Nephron (organoid): ENCODE measurements around the gene LGALS4.

Experiments used
- H3K27ac Mint-ChIP-seq, 3 experiments: 2 replicates each; pipeline ENCODE4 v1.8.0; 2020; ENCODE audit warnings: mixed read lengths in 3 of 3, mild to moderate bottlenecking in 2 of 3, moderate library complexity in 1 of 3
- H3K27me3 Mint-ChIP-seq: 2 replicates; pipeline ENCODE4 v1.8.0; 2021; ENCODE audit warnings: low read depth, mild to moderate bottlenecking, moderate library complexity, mixed read lengths
- H3K36me3 Mint-ChIP-seq: 2 replicates; pipeline ENCODE4 v1.8.0; 2020; ENCODE audit warnings: low read depth, mixed read lengths
- H3K4me1 Mint-ChIP-seq: 2 replicates; pipeline ENCODE4 v1.8.0; 2020; ENCODE audit warnings: mixed read lengths
- H3K4me3 Mint-ChIP-seq, 3 experiments: 2 replicates each; pipeline ENCODE4 v1.8.0; 2020; ENCODE audit warnings: mild to moderate bottlenecking in 3 of 3, mixed read lengths in 3 of 3, moderate library complexity in 2 of 3
- H3K9me3 Mint-ChIP-seq: 2 replicates; pipeline ENCODE4 v1.8.0; 2020; ENCODE audit warnings: mixed read lengths
- TF ChIP-seq, protein P1 (sequence below), 3 experiments: fragments of 200-600 bp; sonication (generic); IDR thresholded peaks; one replicate each; pipeline ENCODE4 v1.5.0; 2021; ENCODE audit warnings: antibody characterized with exemption in 3 of 3; ENCODE audit not compliant: unreplicated experiment in 3 of 3

Gene LGALS4

DNA sequence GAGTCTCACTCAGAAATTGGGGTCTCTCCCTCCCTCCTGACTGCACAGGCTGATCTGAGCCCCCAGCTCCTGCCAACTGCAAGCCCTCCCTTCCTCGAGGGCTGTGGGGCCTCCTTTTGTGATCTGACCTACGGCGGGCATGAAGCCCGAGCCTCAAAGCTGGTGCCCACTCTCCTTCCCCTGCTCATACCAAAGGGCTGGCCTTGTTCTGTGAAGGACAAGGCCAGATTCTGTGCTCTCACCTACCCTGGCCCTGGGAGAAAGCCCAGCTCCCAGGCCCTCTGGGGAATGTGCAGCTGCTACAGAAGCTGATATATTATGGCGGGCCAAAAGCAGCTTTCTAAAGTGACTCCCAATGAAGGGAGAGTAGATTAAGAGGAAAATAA lies 27.8 kb upstream of the LGALS4 start:
- no peaks in the 10 kb centered on the region for H3K9me3 Mint-ChIP-seq
- H3K27me3 Mint-ChIP-seq = no peaks in the 10 kb centered on the region
- peak overlapping the region; percentile 40 to 66 (median 43) for H3K27ac Mint-ChIP-seq
- H3K4me1 Mint-ChIP-seq = peaks cover 32% of the 10 kb centered on the region
- H3K36me3 Mint-ChIP-seq = peaks cover 90% of the 10 kb centered on the region
- no peak overlapping the region for H3K4me3 Mint-ChIP-seq
- TF ChIP-seq, protein P1, sequence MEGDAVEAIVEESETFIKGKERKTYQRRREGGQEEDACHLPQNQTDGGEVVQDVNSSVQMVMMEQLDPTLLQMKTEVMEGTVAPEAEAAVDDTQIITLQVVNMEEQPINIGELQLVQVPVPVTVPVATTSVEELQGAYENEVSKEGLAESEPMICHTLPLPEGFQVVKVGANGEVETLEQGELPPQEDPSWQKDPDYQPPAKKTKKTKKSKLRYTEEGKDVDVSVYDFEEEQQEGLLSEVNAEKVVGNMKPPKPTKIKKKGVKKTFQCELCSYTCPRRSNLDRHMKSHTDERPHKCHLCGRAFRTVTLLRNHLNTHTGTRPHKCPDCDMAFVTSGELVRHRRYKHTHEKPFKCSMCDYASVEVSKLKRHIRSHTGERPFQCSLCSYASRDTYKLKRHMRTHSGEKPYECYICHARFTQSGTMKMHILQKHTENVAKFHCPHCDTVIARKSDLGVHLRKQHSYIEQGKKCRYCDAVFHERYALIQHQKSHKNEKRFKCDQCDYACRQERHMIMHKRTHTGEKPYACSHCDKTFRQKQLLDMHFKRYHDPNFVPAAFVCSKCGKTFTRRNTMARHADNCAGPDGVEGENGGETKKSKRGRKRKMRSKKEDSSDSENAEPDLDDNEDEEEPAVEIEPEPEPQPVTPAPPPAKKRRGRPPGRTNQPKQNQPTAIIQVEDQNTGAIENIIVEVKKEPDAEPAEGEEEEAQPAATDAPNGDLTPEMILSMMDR (IDR thresholded peaks at IDR 0.05; ENCODE audit: unreplicated experiment in 3 of 3) = no peak

DNA sequence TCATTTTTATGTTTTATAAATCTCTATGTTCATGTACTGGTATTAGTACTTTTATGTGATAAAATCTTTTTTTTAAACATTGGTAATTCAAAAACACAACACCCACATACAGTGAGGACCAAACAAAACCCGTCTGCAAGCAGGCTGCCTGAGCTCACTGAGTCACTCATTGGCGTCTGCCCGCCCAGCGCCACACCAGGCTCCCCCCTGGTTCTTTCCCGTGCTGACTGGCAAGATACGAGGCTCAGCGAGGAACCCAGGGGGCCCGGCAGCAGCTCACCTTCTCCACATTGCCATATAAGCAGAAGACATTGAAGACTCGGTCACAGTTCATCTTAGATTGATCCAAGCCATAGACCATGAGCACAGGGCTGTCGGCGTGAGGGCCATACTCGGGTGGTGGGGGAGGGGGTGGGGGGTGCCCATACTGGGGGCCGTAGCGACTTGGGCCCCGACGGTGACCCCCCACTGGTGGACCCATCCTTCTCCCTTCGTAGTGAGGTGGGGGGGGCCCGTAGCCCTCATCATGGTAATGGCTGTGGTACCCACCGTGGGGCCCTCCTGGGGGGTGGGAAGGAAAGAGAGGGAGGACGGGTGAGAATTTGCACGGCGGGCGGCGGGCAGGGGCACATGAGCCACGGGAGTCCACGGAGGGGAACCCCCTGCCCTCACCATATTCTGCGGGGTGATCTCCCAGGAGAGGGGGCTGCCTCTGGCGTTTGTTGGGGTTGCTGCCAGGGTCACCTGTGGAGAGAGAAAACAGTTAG lies 27.3 kb upstream of the LGALS4 start:
- TF ChIP-seq, protein P1 (IDR thresholded peaks at IDR 0.05; ENCODE audit: unreplicated experiment in 3 of 3) = no peak
- H3K27me3 Mint-ChIP-seq = no peaks in the 10 kb centered on the region
- H3K9me3 Mint-ChIP-seq = no peaks in the 10 kb centered on the region
- peaks cover 27% of the 10 kb centered on the region for H3K4me1 Mint-ChIP-seq
- H3K36me3 Mint-ChIP-seq = peaks cover 87% of the 10 kb centered on the region
- H3K27ac Mint-ChIP-seq = peak overlapping the region in 2 of 3 experiments; percentile 43 to 66
- H3K4me3 Mint-ChIP-seq = no peak overlapping the region

DNA sequence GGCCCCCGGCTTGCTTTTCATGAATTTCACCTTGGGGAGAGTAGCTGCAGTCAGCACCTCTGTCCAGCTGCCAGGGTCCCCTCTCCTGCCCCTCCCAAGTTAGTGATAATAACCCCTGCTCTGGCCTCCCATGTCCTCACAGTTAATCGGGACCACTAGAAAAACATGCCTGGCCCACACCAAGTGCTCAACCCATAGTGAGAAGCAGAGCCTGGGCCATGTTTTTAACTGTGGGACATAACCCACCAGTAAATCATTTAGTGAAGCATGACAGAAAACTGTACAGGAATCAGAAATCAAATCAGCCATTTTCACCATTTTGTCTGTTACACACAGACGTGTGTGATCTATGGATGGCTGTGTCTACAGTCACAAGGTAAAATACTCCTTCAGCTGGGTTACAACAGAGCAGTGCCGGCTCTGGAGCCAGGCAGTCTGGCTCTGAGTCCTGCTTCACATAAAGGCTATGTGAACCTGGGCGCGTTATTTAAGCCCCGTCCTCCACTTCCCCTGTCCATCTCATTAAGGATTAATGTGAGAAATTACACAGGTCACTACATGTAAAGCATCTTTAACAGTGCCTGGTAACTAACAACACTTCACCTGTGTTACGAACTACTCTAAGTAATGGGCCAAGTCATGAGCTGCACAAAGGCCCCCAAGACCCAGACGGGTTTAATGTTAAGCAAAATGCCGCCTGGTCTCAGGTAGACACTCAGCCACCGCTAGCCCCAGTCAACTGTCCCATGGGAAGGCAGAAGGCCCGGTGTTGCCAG lies 26.4 kb upstream of the LGALS4 start:
- no peaks in the 10 kb centered on the region for H3K9me3 Mint-ChIP-seq
- peak overlapping the region; percentile 23 to 80 (median 39) for H3K27ac Mint-ChIP-seq
- TF ChIP-seq, protein P1 (IDR thresholded peaks at IDR 0.05; ENCODE audit: unreplicated experiment in 3 of 3) = no peak
- peaks cover 22% of the 10 kb centered on the region for H3K4me1 Mint-ChIP-seq
- H3K27me3 Mint-ChIP-seq = no peaks in the 10 kb centered on the region
- no peak overlapping the region for H3K4me3 Mint-ChIP-seq
- peaks cover 84% of the 10 kb centered on the region for H3K36me3 Mint-ChIP-seq

DNA sequence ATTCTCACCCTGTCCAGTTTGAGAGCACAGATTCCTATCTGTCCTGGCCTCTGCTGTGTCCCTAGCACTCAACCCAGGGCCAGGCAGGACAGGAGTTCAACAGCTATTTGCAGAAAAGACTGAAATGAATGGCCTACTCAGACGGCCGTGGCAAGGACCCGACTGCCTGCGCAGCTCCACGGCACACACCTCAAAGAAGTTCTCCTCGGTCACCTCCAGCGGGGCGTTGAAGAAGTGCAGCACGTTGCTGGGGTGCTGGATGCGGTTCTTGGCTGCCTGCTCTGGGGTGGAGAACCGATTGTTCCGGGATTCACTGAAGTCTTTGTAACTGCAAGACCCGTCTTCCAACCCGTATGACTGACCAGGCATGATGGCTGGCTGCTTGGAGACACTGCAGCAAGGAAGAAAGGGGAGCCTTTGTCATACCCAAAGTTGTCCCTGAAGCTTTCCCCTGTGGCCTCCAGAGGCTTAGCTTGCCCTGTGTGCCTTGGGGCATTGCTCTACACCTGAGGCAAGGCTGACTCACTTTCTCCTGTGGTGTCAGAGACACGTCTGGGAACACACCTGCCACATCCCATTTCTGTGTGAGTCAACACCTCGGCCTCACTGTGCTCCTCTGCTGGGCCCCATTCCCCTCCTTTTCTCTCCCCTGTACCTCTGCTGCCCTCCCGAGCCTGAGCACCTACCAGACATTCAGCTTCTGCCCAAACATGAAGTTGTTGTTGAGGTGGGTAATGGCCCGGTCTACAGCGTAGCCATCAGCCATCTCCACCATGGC lies 25.7 kb upstream of the LGALS4 start:
- H3K27me3 Mint-ChIP-seq = no peaks in the 10 kb centered on the region
- no peak overlapping the region for H3K4me3 Mint-ChIP-seq
- TF ChIP-seq, protein P1 (IDR thresholded peaks at IDR 0.05; ENCODE audit: unreplicated experiment in 3 of 3) = no peak
- H3K27ac Mint-ChIP-seq = peak overlapping the region in 2 of 3 experiments; percentile 23 to 80
- H3K4me1 Mint-ChIP-seq = peaks cover 17% of the 10 kb centered on the region
- peaks cover 76% of the 10 kb centered on the region for H3K36me3 Mint-ChIP-seq
- H3K9me3 Mint-ChIP-seq = no peaks in the 10 kb centered on the region

DNA sequence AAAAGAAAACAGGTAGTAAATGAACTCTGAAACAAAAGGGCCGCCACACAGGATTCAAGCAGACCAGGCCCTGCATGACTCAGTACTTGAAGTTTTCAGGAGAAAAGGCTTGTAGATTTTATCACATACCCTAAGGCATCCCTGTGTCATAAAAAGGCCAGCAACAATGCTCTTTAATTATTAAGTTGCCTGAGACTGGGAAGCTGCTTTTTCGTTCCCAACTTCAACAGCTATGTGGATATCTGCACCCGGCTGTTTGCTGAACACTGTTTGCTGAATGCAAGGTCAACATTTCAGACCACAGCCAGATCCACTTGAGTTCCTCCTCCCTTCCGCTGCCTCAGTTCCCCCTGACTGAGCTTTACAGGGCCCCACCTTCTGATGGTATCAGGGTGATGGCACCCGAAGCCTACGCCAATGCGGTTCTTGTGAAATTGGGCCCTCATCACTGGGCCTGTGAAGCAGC lies 24.9 kb upstream of the LGALS4 start:
- Mint-ChIP-seq H3K4me1 (peaks cover 17% of the 10 kb centered on the region), H3K27ac (peak overlapping the region in 1 of 3 experiments; percentile 66), H3K27me3 (no peaks in the 10 kb centered on the region), H3K4me3 (no peak overlapping the region), H3K9me3 (no peaks in the 10 kb centered on the region), H3K36me3 (peaks cover 69% of the 10 kb centered on the region)
- TF ChIP-seq, protein P1 (IDR thresholded peaks at IDR 0.05; ENCODE audit: unreplicated experiment in 3 of 3) = no peak
